Measurements from ENCODE around the gene KRTAP6-2. TPM values are rescaled to one million over a fixed set of nuclear protein-coding genes. Genes with fewer than 3 reads are reported as not detected.

The KRTAP6-2 gene
- polyA plus RNA-seq, 6 donors from 2014 or later: not detected

DNA sequence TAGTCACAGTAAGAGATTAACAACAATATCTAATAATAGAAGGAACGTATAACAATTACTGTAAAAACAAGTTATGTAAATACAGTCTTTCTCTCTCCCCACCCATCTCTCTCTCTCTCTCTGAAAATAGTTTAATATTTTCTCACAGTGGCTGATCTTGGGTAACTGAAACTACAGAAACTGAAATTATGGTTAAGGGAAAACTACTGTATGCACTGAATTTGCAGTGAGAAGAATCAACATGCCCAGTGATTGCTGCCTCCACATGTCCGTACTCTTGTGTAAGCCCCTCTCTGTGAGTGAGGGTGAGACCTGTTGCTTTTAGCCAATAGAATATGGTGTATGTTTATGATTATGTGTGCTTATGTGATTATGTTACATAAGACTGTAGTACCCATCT is 13.4 kb upstream of the KRTAP6-2 start:
- Mint-ChIP-seq H3K36me3 (no peaks in the 10 kb centered on the region), H3K4me1 (no peaks in the 10 kb centered on the region), H3K9me3 (peaks cover 3 to 17% (median 10%) of the 10 kb centered on the region in 7 donors), H3K27me3 (no peaks in the 10 kb centered on the region), H3K27ac (no peak overlapping the region), H3K4me3 (no peak overlapping the region)
- no peak for ATAC-seq (ENCODE audit: low read depth in 2 of 2)
- DNase-seq: no peak

DNA sequence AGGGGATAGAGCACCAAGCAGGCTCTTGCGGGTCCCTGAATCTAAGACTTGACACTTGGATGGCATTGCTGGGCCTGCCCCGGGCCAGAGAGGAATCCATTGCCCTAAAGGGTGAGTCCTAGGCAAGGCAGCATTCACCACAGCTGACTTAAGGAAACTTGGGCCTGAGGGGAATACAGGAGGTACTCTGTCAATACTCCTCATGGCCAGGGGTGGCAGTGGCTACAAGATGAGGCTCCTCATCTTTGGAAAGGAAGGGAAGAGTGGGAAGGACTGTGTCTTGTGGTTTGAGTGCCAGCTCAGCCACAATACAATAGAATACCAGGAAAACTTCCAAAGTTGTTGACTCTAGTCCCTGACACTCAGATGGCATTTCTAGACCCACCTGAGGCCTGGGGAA is 7.3 kb upstream of the KRTAP6-2 start:
- H3K4me3 Mint-ChIP-seq: no peak overlapping the region
- H3K9me3 Mint-ChIP-seq: peaks cover 1 to 26% (median 14%) of the 10 kb centered on the region in 7 donors
- no peak for DNase-seq
- ATAC-seq (ENCODE audit: low read depth in 2 of 2): no peak
- H3K27me3 Mint-ChIP-seq: no peaks in the 10 kb centered on the region
- H3K36me3 Mint-ChIP-seq: no peaks in the 10 kb centered on the region
- no peak overlapping the region for H3K27ac Mint-ChIP-seq
- H3K4me1 Mint-ChIP-seq: no peaks in the 10 kb centered on the region

DNA sequence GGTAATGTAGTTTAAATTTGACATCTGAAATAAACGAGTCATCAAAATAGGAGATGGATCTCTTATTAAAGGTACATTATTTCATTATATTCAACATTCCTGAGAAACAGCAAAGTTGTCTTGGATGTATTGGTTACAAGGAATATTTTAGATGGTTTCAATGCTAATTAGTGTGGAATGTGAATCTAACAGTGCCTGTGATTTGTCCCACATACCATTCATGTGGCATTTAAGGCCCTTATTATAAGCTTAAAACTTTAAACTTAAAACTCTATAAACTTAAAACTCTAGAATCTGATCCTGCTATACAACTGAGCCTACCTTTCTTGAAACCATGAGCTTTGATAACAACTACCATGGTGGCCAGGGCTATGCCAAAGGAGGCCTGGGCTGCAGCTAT is 2.1 kb upstream of the KRTAP6-2 start, which contains the start of gene KRTAP22-1:
Gene KRTAP22-1, plus strand, starts transcription at position 301 of the 400 bp plus-strand sequence.
- H3K9me3 Mint-ChIP-seq: peaks cover 0 to 17% (median 5%) of the 10 kb centered on the region in 7 donors
- ATAC-seq (ENCODE audit: low read depth in 2 of 2): no peak
- no peak for DNase-seq
- H3K27ac Mint-ChIP-seq: no peak within 1 kb of the TSS
- H3K4me3 Mint-ChIP-seq: no peak within 1 kb of the TSS
- no peaks in the 10 kb centered on the region for H3K36me3 Mint-ChIP-seq
- H3K27me3 Mint-ChIP-seq: no peaks in the 10 kb centered on the region
- H3K4me1 Mint-ChIP-seq: no peaks in the 10 kb centered on the region

DNA sequence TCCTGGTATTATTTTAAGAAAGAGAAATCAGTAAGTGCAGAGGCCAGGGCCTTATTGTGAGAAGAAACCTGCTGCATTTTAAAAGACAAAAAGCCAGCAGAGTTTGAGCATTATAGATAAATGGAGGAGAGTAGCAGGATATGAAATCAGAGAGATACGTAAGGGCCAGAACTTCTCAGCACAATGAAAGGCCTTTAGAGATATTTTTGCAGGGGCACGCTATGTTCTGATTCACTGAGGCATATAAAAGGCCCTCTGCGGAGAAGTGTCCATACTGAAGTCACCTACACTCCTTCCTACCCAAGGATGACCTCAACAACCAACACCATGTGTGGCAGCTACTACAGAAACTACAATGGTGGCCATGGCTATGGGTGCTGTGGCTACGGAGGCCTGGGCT is 6.6 kb downstream of the KRTAP6-2 start, which contains the start of gene KRTAP6-3:
Gene KRTAP6-3, plus strand, starts transcription at position 301 of the 400 bp plus-strand sequence. Its CDS starts 6 bp downstream, at position 307.
- no peaks in the 10 kb centered on the region for H3K4me1 Mint-ChIP-seq
- peak within 1 kb of the TSS in 1 of 6 donors; percentile 28 for H3K27ac Mint-ChIP-seq
- no peaks in the 10 kb centered on the region for H3K36me3 Mint-ChIP-seq
- peaks cover 0 to 7% (median 1%) of the 10 kb centered on the region in 7 donors for H3K9me3 Mint-ChIP-seq
- H3K4me3 Mint-ChIP-seq: no peak within 1 kb of the TSS
- ATAC-seq (ENCODE audit: low read depth in 2 of 2) (no peak), DNase-seq (no peak)
- no peaks in the 10 kb centered on the region for H3K27me3 Mint-ChIP-seq

DNA sequence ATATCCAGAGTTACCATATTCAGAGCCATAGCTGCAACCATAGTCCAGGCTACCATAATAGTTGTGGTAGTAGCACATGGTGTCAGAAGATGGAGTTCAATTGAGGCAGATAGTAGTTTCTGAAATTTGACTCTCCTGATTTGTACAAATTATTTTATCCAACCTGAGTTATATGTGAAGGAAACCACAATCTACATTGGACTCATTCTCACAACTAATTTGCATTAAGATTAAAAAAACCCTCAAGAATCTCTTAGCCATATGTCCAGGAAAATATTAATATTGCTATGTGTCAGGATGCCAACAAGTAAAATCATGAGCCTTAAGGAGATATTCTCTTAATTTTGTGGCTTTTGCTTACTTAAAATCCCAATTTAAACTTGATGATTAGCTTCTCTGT is 8.4 kb downstream of the KRTAP6-2 start, which contains the start of gene KRTAP22-2:
Gene KRTAP22-2, minus strand, starts transcription at position 101 of the 400 bp plus-strand sequence.
- no peak within 1 kb of the TSS for H3K27ac Mint-ChIP-seq
- H3K9me3 Mint-ChIP-seq: peaks cover 0 to 6% (median 1%) of the 10 kb centered on the region in 7 donors
- no peaks in the 10 kb centered on the region for H3K36me3 Mint-ChIP-seq
- no peak for ATAC-seq (ENCODE audit: low read depth in 2 of 2)
- no peaks in the 10 kb centered on the region for H3K4me1 Mint-ChIP-seq
- H3K4me3 Mint-ChIP-seq: no peak within 1 kb of the TSS
- DNase-seq: no peak
- H3K27me3 Mint-ChIP-seq: no peaks in the 10 kb centered on the region

DNA sequence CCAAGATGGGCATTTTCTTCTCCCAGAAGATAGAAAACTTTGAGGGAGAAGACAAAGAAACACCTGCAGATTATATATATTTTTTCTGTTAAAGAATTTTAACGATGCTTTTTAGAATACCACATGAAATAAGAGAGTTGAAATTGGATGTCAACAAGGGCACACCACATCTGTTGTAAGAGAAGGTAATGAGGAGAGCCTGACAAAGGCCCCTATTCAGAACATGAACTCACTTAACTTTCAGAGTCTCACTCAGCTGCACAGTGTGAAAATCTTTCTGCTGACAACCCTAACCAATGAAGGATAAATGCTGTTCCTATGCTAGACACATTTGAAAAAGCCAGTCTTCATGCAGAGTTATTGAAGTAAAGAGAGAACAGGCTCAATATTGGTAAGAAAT is 15.8 kb downstream of the KRTAP6-2 start:
- no peak for ATAC-seq (ENCODE audit: low read depth in 2 of 2)
- Mint-ChIP-seq H3K4me1 (no peaks in the 10 kb centered on the region), H3K27me3 (no peaks in the 10 kb centered on the region)

DNA sequence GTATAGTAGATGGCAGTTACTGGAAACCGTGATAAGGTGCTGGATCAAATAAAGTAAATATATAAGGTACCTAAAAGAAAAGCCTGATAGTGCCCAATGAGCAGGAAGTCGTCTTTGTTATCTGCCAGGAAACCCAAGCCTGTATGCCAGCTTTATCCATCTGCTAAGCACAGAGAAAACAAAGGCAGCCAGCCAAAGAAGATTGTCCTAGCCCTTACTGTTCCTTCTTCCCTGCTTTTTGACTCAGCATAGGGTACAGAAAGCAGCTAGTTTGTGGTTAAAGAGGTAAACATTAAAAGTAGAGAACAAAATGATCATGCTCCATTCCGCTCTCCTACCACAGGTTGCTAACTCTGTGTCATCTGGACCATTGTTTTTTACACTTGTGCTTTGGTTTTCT is 18.6 kb downstream of the KRTAP6-2 start:
- no peak for DNase-seq
- Mint-ChIP-seq H3K27ac (no peak overlapping the region), H3K4me3 (no peak overlapping the region), H3K27me3 (no peaks in the 10 kb centered on the region), H3K36me3 (no peaks in the 10 kb centered on the region), H3K9me3 (peaks cover 0 to 6% (median 3%) of the 10 kb centered on the region in 7 donors), H3K4me1 (no peaks in the 10 kb centered on the region)
- ATAC-seq (ENCODE audit: low read depth in 2 of 2): no peak

More for the DNA sequence above, 15.8 kb downstream of the KRTAP6-2 start:
- H3K4me3 Mint-ChIP-seq: no peak overlapping the region
- H3K9me3 Mint-ChIP-seq: peaks cover 0 to 8% (median 2%) of the 10 kb centered on the region in 7 donors
- DNase-seq: no peak
- no peaks in the 10 kb centered on the region for H3K36me3 Mint-ChIP-seq
- no peak overlapping the region for H3K27ac Mint-ChIP-seq

DNA sequence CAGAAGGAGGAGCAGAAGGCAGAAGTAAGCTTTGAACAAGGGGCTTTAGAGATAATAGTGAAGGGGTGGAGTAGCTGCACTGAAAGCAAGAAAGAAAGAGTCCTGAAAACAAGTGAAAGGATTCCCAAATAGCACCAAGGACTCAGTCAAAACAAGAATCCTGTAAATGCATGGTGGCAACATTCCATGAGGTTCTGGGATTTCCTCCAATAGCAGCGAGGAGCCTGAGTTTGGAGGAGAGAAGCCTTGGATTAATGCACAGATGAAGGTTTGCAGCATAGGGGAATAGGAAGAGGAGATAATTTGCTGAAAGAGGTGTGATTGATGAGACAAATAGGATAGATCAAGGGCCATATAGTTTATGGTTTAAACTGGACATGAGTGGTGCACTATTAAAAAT is 19.4 kb downstream of the KRTAP6-2 start:
- Mint-ChIP-seq H3K27ac (no peak overlapping the region), H3K27me3 (no peaks in the 10 kb centered on the region), H3K4me1 (no peaks in the 10 kb centered on the region), H3K36me3 (no peaks in the 10 kb centered on the region), H3K9me3 (peaks cover 0 to 5% (median 0%) of the 10 kb centered on the region in 7 donors), H3K4me3 (no peak overlapping the region)
- ATAC-seq (ENCODE audit: low read depth in 2 of 2) (no peak), DNase-seq (no peak)

DNA sequence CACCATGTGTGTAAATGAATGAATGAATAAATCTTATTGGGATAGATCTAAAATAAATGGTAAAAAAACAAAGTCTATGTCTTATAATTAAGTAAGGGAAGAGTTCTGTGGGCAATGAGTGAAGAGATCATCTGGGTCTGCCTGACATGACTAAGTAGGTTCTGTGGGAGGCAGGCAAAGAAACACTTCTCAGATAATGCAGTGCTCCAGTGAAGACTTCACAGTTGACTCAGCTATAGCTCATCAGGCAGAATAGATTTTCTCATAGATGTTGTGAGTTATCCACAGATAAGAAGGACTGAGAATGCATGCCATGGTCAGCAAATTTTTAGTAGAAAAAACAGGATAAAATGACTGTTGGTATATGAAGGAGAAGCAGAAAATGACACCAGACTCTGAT is 20.9 kb downstream of the KRTAP6-2 start:
- Mint-ChIP-seq H3K27me3 (no peaks in the 10 kb centered on the region), H3K27ac (no peak overlapping the region), H3K36me3 (no peaks in the 10 kb centered on the region), H3K4me3 (no peak overlapping the region), H3K4me1 (no peaks in the 10 kb centered on the region), H3K9me3 (peaks cover 0 to 9% (median 0%) of the 10 kb centered on the region in 7 donors)
- ATAC-seq (ENCODE audit: low read depth in 2 of 2) (no peak), DNase-seq (no peak)

DNA sequence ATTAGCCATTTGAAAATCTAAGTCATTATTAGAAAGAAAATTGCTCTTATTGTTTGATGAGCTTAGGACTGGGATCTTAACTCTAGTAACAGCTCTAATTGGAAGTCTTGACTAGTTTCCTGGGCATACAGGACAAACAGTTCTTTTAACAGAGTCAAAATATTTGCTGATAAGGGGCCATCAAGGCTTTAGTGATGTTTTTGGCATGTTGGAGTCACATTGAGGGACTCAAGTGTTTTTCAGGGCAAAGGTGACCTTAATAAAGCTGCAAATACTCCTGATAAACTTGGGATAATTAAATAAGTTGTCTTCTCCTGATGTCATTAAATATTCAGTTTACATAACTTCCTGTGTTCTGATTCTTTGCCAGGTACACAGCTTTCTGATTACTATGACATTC is 31.1 kb downstream of the KRTAP6-2 start:
- no peak for ATAC-seq (ENCODE audit: low read depth in 2 of 2)
- Mint-ChIP-seq H3K4me1 (no peaks in the 10 kb centered on the region), H3K36me3 (no peaks in the 10 kb centered on the region), H3K9me3 (peaks cover 0 to 13% (median 3%) of the 10 kb centered on the region in 7 donors), H3K27me3 (no peaks in the 10 kb centered on the region), H3K4me3 (no peak overlapping the region), H3K27ac (no peak overlapping the region)
- no peak for DNase-seq

DNA sequence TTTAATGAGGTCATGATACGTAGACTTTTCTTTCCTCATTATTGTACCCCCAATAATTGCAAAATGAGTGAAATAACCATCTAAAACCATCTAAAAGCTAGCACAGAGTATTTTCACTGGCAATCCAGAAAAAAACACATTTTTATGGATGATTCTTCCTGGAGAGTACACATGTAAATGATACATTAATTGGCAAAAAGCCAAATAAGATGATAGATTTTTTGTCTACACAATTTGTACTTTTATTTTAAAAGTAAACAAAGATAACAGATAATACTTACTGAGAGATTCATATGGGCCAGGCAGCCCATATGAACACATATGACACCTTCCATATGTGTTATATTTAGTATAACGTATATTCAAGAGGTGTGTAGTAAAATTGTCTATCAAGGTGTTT is 35.1 kb downstream of the KRTAP6-2 start:
- H3K9me3 Mint-ChIP-seq: peaks cover 0 to 19% (median 0%) of the 10 kb centered on the region in 7 donors
- no peak for ATAC-seq (ENCODE audit: low read depth in 2 of 2)
- H3K27ac Mint-ChIP-seq: no peak overlapping the region
- no peak for DNase-seq
- H3K36me3 Mint-ChIP-seq: no peaks in the 10 kb centered on the region
- no peaks in the 10 kb centered on the region for H3K27me3 Mint-ChIP-seq
- no peak overlapping the region for H3K4me3 Mint-ChIP-seq
- H3K4me1 Mint-ChIP-seq: no peaks in the 10 kb centered on the region

DNA sequence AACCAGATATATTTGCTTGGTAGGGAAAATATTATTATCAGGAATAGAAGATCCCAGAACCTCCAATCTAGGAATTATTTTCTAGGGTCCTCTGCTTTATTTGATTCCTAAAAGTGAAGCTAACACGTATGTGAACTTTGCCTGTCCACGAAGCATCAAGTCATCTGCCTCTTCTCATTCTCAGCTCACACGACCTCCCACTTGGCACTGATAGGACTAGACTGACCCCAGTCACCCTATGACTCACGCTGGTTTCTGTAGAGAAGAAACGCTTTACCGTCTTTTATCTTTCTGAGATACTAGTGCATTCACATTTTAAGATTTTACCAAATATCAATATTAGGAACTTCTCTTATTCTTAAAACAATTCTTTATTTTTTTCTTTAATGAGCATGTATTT is 35.6 kb downstream of the KRTAP6-2 start:
- no peaks in the 10 kb centered on the region for H3K4me1 Mint-ChIP-seq
- H3K27ac Mint-ChIP-seq: no peak overlapping the region
- ATAC-seq (ENCODE audit: low read depth in 2 of 2): no peak
- H3K27me3 Mint-ChIP-seq: no peaks in the 10 kb centered on the region
- no peak for DNase-seq
- H3K36me3 Mint-ChIP-seq: no peaks in the 10 kb centered on the region
- H3K9me3 Mint-ChIP-seq: peaks cover 0 to 19% (median 0%) of the 10 kb centered on the region in 7 donors
- no peak overlapping the region for H3K4me3 Mint-ChIP-seq

DNA sequence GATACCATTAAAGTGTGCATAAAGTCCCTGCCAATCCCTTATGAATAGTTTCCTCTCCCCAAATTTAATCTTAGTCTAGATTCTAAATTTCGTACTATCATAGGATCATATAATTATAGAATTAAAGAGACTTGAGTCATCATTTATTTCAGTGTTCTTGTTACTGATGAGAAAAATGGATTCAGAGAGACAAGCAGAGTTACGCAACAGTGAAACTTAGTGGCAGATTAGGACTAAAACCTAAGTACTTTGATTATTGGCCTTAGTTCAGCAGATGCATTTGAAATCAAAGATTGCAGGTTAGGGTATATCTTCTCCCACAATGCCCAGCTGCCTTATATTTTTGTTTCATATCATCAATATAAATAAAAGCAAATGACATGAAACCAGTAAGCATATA is 36.7 kb downstream of the KRTAP6-2 start:
- H3K4me1 Mint-ChIP-seq: no peaks in the 10 kb centered on the region
- no peaks in the 10 kb centered on the region for H3K36me3 Mint-ChIP-seq
- H3K27me3 Mint-ChIP-seq: no peaks in the 10 kb centered on the region
- H3K27ac Mint-ChIP-seq: no peak overlapping the region
- DNase-seq (no peak), ATAC-seq (ENCODE audit: low read depth in 2 of 2) (no peak)
- H3K9me3 Mint-ChIP-seq: peaks cover 0 to 19% (median 0%) of the 10 kb centered on the region in 7 donors
- no peak overlapping the region for H3K4me3 Mint-ChIP-seq

DNA sequence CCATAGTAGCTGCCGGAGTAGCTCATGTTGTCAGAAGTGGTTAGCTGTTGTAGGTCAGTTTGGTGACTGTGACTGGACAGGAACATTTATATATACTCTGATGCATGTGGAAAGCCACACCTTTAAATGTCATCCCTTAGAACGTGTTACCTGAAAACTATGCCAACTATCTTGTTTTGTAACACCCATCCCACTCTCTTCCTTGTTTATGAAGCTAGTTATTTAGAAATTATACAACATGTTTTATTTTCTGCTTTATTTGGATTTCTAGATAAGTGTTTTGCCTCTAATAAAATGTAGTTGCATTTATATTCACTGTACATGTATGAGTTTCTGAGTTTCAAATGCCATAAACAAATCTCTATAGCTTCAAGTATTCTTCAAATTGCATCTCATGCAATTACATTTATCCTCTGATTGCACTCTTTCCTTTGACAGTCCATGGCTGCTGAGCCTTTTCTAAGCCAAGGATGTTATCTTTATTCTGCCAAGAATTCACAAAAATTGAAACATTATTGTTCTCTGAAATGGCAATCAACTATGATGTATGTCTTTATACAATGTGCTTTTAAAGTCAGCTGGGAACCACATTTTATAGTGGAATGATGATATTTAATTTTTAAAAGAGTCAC is 37.3 kb downstream of the KRTAP6-2 start, which contains the start of gene KRTAP19-7:
Gene KRTAP19-7, minus strand, starts transcription at position 51 of the 632 bp plus-strand sequence. Its CDS starts 25 bp downstream, at position 26.
- DNase-seq: no peak
- H3K4me3 Mint-ChIP-seq: no peak within 1 kb of the TSS
- no peaks in the 10 kb centered on the region for H3K4me1 Mint-ChIP-seq
- ATAC-seq (ENCODE audit: low read depth in 2 of 2): no peak
- peaks cover 0 to 19% (median 0%) of the 10 kb centered on the region in 7 donors for H3K9me3 Mint-ChIP-seq
- H3K27ac Mint-ChIP-seq: no peak within 1 kb of the TSS
- H3K27me3 Mint-ChIP-seq: no peaks in the 10 kb centered on the region
- H3K36me3 Mint-ChIP-seq: no peaks in the 10 kb centered on the region

Measured in naive B cell (primary cell).